SK-N-SH treated with all-trans-retinoic acid at 6 μM for 48 hours (cell line): ENCODE data around the gene EIF2A.

Experiments
- ATAC-seq: fragments of 200-7000 bp; cut with Tn5 transposase; 3 replicates; pipeline ENCODE4 v1.9.1; 2020; ENCODE audit warnings: mild to moderate bottlenecking, moderate library complexity
- ARNTL ChIP-seq: fragments of 450-650 bp; formaldehyde crosslinking; IDR thresholded peaks from 2 replicates; pipeline ENCODE4 v1.5.0; 2020; ENCODE audit warnings: low read depth, mild to moderate bottlenecking, moderate library complexity, borderline replicate concordance
- BACH2 ChIP-seq: fragments of 250-450 bp; sonication (Bioruptor Pico); IDR thresholded peaks from 2 replicates; pipeline ENCODE4 v1.9.0; 2021; ENCODE audit warnings: mild to moderate bottlenecking, borderline replicate concordance
- CSDC2 ChIP-seq: fragments of 250-450 bp; sonication (Bioruptor Pico); IDR thresholded peaks from 2 replicates; pipeline ENCODE4 v1.5.0; 2020; ENCODE audit warnings: mild to moderate bottlenecking, moderate library complexity
- ESRRG ChIP-seq: fragments of 250-450 bp; sonication (Bioruptor Pico); IDR thresholded peaks from 2 replicates; pipeline ENCODE4 v1.6.1; 2021; ENCODE audit warnings: mild to moderate bottlenecking
- GLIS3 ChIP-seq: fragments of 250-450 bp; sonication (Bioruptor Pico); IDR thresholded peaks from 2 replicates; pipeline ENCODE4 v1.5.0; 2020; ENCODE audit warnings: mild to moderate bottlenecking, moderate library complexity
- ISL1 ChIP-seq: fragments of 250-450 bp; sonication (Bioruptor Pico); IDR thresholded peaks from 2 replicates; pipeline ENCODE4 v2.1.2; 2022; ENCODE audit warnings: mild to moderate bottlenecking, moderate library complexity
- OSR1 ChIP-seq: fragments of 250-450 bp; sonication (Bioruptor Pico); IDR thresholded peaks from 2 replicates; pipeline ENCODE4 v1.8.0; 2022; ENCODE audit warnings: moderate library complexity, mild to moderate bottlenecking, inconsistent platforms
- PPARA ChIP-seq: fragments of 250-450 bp; sonication (Bioruptor Pico); IDR thresholded peaks from 2 replicates; pipeline ENCODE4 v1.5.0; 2020; ENCODE audit warnings: mild to moderate bottlenecking, borderline replicate concordance
- RARB ChIP-seq: fragments of 250-450 bp; sonication (Bioruptor Pico); IDR thresholded peaks from 2 replicates; pipeline ENCODE4 v1.8.0; 2021; ENCODE audit warnings: mild to moderate bottlenecking, moderate library complexity
- SNAI2 ChIP-seq: fragments of 250-450 bp; sonication (Bioruptor Pico); IDR thresholded peaks from 2 replicates; pipeline ENCODE4 v1.5.0; 2020; ENCODE audit warnings: mild to moderate bottlenecking, moderate library complexity
- TCF4 ChIP-seq: fragments of 250-450 bp; sonication (Bioruptor Pico); IDR thresholded peaks from 2 replicates; pipeline ENCODE4 v1.8.0; 2021; ENCODE audit warnings: mild to moderate bottlenecking, moderate library complexity, borderline replicate concordance
- TOX ChIP-seq: fragments of 250-450 bp; sonication (Bioruptor Pico); IDR thresholded peaks from 2 replicates; pipeline ENCODE4 v1.8.0; 2021; ENCODE audit warnings: mild to moderate bottlenecking, moderate library complexity, borderline replicate concordance
- ZC3H10 ChIP-seq: fragments of 250-450 bp; sonication (Bioruptor Pico); IDR thresholded peaks from 2 replicates; pipeline ENCODE4 v1.5.1; 2021; ENCODE audit warnings: mild to moderate bottlenecking, moderate library complexity
- ZFP3 ChIP-seq: fragments of 250-450 bp; sonication (Bioruptor Pico); IDR thresholded peaks from 2 replicates; pipeline ENCODE4 v1.5.0; 2020; ENCODE audit warnings: mild to moderate bottlenecking, moderate library complexity
- ZFP30 ChIP-seq: fragments of 450-650 bp; formaldehyde crosslinking; IDR thresholded peaks from 2 replicates; pipeline ENCODE4 v1.5.0; 2022; ENCODE audit warnings: mild to moderate bottlenecking, moderate library complexity
- ZNF565 ChIP-seq: fragments of 450-650 bp; formaldehyde crosslinking; conservative IDR thresholded peaks from 2 replicates; pipeline ENCODE4 v1.5.0; 2020; ENCODE audit warnings: low read depth, mild to moderate bottlenecking, moderate library complexity
- ZNF70 ChIP-seq: fragments of 450-650 bp; formaldehyde crosslinking; IDR thresholded peaks from 2 replicates; pipeline ENCODE4 v1.5.0; 2020; ENCODE audit warnings: mild to moderate bottlenecking, moderate library complexity
- ZNF8 ChIP-seq: fragments of 450-650 bp; formaldehyde crosslinking; IDR thresholded peaks from 2 replicates; pipeline ENCODE4 v1.5.0; 2020; ENCODE audit warnings: mild to moderate bottlenecking, moderate library complexity
- TF ChIP-seq, protein P1 (sequence below): fragments of 250-450 bp; sonication (Bioruptor Pico); IDR thresholded peaks from 2 replicates; pipeline ENCODE4 v1.8.0; 2021; ENCODE audit warnings: low read depth, mild to moderate bottlenecking, moderate library complexity, borderline replicate concordance
- TF ChIP-seq, protein P2 (sequence below): fragments of 250-450 bp; sonication (Bioruptor Pico); IDR thresholded peaks from 2 replicates; pipeline ENCODE4 v1.8.0; 2020; ENCODE audit warnings: mild to moderate bottlenecking, moderate library complexity, borderline replicate concordance
- TF ChIP-seq, protein P3 (sequence below): fragments of 250-450 bp; sonication (Bioruptor Pico); IDR thresholded peaks from 2 replicates; pipeline ENCODE4 v1.5.1; 2020; ENCODE audit warnings: low read depth, mild to moderate bottlenecking, moderate library complexity
- TF ChIP-seq, protein P4 (sequence below): fragments of 250-450 bp; sonication (Bioruptor Pico); IDR thresholded peaks from 2 replicates; pipeline ENCODE4 v1.5.0; 2020; ENCODE audit warnings: mild to moderate bottlenecking, moderate library complexity
- TF ChIP-seq, protein P5 (sequence below): fragments of 250-450 bp; sonication (Bioruptor Pico); IDR thresholded peaks from 2 replicates; pipeline ENCODE4 v1.5.1; 2021; ENCODE audit warnings: mild to moderate bottlenecking, moderate library complexity

The EIF2A gene

DNA sequence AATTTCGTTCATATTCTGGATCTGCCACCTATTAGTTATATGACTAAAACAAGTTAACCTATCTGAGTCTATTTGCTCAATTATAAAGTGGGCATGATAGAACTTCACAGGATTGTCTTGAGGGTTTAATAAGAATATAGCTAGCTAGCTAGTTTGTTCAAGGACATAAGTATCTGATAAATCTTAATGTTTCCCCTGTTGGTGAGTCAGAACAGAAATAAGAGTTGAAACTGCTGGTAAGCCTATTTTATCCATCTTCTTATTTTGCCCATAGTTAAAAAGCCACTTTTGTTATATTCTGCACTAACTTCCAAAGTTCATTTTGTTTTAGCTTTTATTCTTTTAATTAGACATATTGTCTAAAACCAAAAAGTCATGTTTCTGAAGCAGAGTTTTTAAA lies 65.9 kb downstream of the EIF2A start:
- ATAC-seq, result no peak

GRCh38 chr3:150613034-150613433 lies 66.4 kb downstream of the EIF2A start:
- ATAC-seq, result no peak

More for the DNA sequence above, 65.9 kb downstream of the EIF2A start:
- TF ChIP-seq, protein P1, sequence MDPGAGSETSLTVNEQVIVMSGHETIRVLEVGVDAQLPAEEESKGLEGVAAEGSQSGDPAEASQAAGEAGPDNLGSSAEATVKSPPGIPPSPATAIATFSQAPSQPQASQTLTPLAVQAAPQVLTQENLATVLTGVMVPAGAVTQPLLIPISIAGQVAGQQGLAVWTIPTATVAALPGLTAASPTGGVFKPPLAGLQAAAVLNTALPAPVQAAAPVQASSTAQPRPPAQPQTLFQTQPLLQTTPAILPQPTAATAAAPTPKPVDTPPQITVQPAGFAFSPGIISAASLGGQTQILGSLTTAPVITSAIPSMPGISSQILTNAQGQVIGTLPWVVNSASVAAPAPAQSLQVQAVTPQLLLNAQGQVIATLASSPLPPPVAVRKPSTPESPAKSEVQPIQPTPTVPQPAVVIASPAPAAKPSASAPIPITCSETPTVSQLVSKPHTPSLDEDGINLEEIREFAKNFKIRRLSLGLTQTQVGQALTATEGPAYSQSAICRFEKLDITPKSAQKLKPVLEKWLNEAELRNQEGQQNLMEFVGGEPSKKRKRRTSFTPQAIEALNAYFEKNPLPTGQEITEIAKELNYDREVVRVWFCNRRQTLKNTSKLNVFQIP (CRISPR knock-in tag), result no peak
- TF ChIP-seq ZC3H10 (CRISPR knock-in tag) (no peak), ZNF8 (no peak), OSR1 (CRISPR knock-in tag) (no peak), ZFP30 (CRISPR knock-in tag) (no peak), BACH2 (no peak), ESRRG (CRISPR knock-in tag) (no peak), TCF4 (CRISPR knock-in tag) (no peak), ZNF70 (CRISPR knock-in tag) (no peak), RARB (no peak), TOX (no peak), ARNTL (CRISPR knock-in tag) (no peak), ZFP3 (CRISPR knock-in tag) (no peak), ZNF565 (no peak), GLIS3 (CRISPR knock-in tag) (no peak), PPARA (CRISPR knock-in tag) (no peak)
- TF ChIP-seq, protein P2, sequence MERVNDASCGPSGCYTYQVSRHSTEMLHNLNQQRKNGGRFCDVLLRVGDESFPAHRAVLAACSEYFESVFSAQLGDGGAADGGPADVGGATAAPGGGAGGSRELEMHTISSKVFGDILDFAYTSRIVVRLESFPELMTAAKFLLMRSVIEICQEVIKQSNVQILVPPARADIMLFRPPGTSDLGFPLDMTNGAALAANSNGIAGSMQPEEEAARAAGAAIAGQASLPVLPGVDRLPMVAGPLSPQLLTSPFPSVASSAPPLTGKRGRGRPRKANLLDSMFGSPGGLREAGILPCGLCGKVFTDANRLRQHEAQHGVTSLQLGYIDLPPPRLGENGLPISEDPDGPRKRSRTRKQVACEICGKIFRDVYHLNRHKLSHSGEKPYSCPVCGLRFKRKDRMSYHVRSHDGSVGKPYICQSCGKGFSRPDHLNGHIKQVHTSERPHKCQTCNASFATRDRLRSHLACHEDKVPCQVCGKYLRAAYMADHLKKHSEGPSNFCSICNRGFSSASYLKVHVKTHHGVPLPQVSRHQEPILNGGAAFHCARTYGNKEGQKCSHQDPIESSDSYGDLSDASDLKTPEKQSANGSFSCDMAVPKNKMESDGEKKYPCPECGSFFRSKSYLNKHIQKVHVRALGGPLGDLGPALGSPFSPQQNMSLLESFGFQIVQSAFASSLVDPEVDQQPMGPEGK (CRISPR knock-in tag), result no peak
- TF ChIP-seq, protein P3, sequence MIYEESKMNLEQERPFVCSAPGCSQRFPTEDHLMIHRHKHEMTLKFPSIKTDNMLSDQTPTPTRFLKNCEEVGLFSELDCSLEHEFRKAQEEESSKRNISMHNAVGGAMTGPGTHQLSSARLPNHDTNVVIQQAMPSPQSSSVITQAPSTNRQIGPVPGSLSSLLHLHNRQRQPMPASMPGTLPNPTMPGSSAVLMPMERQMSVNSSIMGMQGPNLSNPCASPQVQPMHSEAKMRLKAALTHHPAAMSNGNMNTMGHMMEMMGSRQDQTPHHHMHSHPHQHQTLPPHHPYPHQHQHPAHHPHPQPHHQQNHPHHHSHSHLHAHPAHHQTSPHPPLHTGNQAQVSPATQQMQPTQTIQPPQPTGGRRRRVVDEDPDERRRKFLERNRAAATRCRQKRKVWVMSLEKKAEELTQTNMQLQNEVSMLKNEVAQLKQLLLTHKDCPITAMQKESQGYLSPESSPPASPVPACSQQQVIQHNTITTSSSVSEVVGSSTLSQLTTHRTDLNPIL (CRISPR knock-in tag), result no peak
- TF ChIP-seq, protein P4, sequence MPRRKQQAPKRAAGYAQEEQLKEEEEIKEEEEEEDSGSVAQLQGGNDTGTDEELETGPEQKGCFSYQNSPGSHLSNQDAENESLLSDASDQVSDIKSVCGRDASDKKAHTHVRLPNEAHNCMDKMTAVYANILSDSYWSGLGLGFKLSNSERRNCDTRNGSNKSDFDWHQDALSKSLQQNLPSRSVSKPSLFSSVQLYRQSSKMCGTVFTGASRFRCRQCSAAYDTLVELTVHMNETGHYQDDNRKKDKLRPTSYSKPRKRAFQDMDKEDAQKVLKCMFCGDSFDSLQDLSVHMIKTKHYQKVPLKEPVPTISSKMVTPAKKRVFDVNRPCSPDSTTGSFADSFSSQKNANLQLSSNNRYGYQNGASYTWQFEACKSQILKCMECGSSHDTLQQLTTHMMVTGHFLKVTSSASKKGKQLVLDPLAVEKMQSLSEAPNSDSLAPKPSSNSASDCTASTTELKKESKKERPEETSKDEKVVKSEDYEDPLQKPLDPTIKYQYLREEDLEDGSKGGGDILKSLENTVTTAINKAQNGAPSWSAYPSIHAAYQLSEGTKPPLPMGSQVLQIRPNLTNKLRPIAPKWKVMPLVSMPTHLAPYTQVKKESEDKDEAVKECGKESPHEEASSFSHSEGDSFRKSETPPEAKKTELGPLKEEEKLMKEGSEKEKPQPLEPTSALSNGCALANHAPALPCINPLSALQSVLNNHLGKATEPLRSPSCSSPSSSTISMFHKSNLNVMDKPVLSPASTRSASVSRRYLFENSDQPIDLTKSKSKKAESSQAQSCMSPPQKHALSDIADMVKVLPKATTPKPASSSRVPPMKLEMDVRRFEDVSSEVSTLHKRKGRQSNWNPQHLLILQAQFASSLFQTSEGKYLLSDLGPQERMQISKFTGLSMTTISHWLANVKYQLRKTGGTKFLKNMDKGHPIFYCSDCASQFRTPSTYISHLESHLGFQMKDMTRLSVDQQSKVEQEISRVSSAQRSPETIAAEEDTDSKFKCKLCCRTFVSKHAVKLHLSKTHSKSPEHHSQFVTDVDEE (CRISPR knock-in tag), result no peak

More at GRCh38 chr3:150613034-150613433, 66.4 kb downstream of the EIF2A start:
- no peak for TF ChIP-seq ZFP30 (CRISPR knock-in tag)
- no peak for TF ChIP-seq SNAI2
- no peak for TF ChIP-seq TCF4 (CRISPR knock-in tag)
- TF ChIP-seq GLIS3 (CRISPR knock-in tag), result no peak
- TF ChIP-seq OSR1 (CRISPR knock-in tag), result no peak
- no peak for TF ChIP-seq TOX
- no peak for TF ChIP-seq ESRRG (CRISPR knock-in tag)
- TF ChIP-seq ZNF70 (CRISPR knock-in tag), result no peak
- TF ChIP-seq CSDC2 (CRISPR knock-in tag), result no peak
- TF ChIP-seq, protein P5, sequence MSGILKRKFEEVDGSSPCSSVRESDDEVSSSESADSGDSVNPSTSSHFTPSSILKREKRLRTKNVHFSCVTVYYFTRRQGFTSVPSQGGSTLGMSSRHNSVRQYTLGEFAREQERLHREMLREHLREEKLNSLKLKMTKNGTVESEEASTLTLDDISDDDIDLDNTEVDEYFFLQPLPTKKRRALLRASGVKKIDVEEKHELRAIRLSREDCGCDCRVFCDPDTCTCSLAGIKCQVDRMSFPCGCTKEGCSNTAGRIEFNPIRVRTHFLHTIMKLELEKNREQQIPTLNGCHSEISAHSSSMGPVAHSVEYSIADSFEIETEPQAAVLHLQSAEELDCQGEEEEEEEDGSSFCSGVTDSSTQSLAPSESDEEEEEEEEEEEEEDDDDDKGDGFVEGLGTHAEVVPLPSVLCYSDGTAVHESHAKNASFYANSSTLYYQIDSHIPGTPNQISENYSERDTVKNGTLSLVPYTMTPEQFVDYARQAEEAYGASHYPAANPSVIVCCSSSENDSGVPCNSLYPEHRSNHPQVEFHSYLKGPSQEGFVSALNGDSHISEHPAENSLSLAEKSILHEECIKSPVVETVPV, result no peak
- TF ChIP-seq, protein P3 (CRISPR knock-in tag), result no peak
- TF ChIP-seq BACH2, result no peak
- no peak for TF ChIP-seq ISL1 (CRISPR knock-in tag)
- TF ChIP-seq, all 23 proteins: peak for 0
